Stimulated activated CD4-positive, alpha-beta T cell treated with anti-CD3 and anti-CD28 coated beads, Interleukin-1b, Interleukin-23, amount 100 ng/mL, for 48 hours (primary cell): ENCODE results near the gene SLC35F3.

Experiments
- DNase-seq: peaks from one replicate; pipeline ENCODE4 v3.0.0-alpha.2; 2020

The SLC35F3 gene

DNA sequence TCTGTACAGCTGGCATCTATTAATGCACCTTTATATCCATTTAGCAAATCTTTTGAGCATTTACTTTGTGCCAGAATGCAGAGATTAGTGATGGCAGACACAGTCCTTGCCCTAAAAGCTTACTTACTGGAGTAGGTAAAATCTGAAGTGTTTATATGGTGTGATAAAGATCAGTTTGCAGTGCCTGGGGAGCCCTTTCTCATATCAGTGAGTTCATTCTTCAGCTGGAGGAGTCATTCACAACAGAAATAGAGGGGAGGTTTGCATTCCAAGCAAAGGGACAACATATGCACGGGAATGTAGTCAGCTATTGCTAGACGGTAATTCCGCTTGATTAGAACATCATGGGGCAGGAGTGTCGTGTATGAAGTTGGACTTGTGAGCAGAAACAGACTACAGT, 8.4 kb downstream of the SLC35F3 start:
- no peak for DNase-seq

DNA sequence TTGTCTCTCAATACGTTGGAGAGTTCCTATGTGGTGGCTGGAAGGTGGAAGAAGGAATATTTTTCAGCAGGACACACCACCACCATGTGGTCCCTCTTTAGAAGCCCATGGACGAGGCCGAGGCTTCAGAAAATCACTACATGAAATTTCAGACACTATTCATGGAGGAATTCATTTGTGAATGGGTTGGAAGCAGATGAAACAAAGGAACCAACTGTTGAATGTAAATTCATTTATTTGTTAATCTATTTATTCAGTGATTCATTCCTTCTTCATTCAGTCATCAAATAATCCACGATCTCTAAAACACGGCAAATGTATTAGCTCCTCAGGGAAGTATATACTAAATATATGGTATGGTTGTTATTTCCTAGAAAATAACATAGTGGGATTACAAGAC, 12.2 kb downstream of the SLC35F3 start:
- DNase-seq = no peak

DNA sequence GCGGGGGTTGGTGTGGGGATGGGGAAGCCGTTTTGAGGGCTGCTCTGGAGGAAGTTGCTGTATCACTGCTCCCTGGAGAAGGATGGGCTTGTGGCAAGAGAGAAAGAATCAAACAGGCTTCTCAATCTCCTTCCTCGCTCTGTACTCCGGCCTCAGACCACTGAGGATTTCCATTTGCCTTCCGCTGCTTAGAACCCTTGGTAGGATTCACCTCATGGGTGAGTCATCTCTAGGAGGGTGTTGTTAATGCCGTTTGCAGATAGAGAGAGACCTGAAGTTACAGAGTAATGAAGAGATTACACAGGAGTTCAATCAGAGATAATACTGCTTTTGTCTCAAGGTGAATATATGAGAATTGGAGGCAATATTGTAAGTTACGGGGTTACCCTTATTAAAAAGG, 15.3 kb downstream of the SLC35F3 start:
- DNase-seq = no peak

DNA sequence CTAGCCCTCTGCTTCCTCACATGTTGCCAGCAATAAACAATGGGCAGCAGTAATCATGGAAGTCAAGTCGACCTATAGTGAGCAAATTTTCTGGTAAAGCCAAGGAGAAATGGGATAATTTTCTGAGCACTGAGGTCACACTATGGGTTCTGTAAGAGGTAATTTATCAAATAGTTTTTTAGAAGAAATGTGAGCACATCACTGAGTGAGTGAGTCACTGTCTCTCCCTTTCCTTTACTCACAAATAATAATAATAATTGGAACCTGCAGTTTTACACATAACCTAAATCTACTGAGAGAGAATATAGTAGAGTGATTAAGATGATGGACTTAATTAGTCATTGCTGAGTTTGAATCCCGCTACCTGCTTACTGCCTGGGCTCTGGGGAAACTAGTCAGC, 23.6 kb downstream of the SLC35F3 start:
- no peak for DNase-seq

DNA sequence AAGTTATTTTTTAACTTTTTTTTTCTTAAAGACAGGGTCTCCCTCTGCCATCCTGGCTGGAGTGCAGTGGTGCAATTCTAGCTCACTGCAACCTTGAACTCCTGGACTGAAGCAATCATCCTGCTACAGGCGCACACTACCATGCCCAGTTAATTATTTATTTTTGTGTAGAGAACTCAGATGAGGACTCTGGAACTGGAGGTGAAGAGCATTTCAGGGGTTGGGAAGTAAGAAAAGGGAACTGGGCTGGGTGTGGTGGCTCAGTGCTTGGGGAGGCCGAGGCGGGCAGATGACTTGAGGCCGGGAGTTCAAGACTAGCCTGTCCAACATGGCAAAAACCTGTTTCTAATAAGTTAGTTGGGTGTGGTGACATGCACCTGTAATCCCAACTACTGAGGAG, 28.9 kb downstream of the SLC35F3 start:
- DNase-seq = no peak

DNA sequence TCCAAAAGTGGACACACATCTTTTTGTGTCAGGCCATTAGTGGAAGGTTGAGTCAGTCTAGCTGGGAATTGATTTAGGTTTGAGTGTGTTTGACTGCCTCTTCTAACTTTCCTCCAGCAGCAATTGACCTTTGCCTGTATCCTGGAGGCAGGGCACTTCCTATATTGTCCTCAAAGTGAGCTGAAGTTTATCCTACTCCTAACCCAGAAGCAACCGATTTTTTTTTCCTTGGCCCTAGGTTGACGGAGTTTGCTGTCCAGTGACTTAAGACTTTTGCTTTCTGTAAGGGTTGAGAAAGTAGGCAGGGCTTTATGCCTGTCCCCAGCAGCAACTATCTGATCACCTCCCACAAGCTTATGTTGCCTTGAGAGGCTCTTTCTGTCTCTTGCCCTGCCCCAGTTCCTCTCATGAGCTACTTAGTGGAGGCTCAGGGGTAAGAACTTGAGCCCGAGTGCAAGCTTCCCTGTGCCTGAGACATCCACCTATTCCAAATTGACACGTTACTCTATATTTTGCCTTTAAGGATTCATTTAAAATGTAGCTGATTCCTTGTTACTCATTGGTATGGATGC, 30.9 kb downstream of the SLC35F3 start:
- DNase-seq = no peak

DNA sequence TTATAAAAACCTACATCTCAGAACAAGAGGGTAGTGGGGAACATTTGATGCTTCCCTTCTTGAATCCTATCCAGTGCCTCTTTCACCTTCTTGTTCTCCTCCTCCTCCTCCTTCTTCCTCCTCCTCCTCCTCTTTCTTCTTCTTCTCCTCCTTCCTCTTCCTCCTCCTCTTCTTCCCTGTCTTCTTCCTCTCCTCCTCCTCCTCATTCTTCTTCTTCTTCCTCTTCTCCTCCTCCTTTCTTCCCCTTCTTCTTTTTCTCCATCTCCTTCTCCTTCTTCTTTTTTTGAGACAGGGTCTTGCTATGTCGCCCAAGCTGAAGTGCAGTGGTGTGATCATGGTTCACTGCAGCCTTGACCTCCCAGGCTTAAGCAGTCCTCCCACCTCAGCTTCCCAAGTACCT, 31.9 kb downstream of the SLC35F3 start:
- DNase-seq = no peak

DNA sequence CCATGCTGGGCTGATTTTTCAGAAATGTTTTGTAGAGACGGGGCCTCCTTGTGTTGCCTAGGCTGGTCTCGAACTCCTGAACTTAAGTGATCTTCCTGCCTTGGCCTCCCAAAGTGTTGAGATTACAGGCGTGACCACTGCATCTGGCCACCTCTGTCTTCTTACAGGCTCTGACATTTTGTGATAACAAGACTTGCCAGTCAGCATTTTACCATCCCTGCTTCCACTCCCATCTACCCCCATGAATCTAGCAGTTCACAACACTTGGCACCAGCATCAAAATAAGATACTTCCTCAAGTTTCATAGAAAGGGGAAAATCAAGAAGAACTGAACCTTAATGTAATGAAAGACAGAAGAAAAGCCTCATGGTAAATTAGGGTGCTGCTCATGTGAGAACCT, 32.4 kb downstream of the SLC35F3 start:
- DNase-seq = no peak

DNA sequence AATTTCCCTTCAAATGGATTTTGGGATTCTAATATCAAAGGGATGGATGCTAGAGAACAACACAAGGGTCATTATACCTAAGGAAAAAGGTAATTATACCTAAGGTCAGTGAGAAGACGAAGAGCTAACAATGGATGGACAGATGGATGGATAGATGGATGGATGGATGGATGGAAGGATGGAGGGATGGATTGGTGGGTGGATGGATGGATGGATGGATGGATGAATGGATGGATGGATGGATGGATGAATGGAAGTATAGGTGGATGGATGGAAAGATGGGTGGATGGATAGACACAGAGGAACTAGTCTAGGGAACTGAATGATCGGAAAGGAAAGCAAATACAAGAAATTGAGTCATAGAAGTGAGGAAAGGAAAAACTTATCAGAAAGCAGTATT, 34.0 kb downstream of the SLC35F3 start:
- DNase-seq = no peak

DNA sequence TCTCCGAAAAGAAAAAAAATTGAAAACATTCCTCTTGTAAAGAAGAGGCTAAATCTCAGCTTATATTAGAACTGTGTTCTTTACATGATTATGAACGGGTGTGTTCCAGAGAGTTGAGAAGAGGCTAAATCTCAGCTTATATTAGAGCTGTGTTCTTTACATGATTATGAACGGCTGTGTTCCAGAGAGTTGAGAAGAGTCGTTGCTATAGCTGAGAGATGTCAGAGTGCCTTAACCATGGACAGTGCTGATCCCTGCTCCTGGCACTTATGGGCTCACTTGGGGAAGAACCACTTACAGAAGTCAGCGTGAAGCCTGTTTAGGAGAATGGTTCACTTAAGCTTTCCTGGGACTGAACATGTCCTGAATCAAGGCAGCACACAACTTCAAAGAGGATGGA, 35.0 kb downstream of the SLC35F3 start:
- no peak for DNase-seq

DNA sequence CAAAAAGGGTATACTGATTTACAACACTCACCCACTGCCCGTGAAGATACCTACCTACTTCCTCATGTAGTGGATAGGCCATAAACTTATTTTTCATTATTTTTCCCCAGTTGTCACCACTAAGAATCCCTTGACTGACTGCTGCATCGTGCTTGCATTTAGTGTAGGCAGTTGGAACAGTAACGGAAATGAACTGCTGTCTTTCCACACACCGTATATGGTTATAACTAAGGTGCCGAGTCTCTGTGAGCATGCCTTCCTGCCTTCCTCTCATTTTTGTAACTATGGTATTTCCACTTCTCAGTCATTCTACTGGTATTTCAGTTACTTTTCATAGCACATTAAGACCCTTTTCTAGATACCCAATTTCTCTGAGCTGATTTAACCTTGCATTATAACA, 36.4 kb downstream of the SLC35F3 start:
- no peak for DNase-seq

DNA sequence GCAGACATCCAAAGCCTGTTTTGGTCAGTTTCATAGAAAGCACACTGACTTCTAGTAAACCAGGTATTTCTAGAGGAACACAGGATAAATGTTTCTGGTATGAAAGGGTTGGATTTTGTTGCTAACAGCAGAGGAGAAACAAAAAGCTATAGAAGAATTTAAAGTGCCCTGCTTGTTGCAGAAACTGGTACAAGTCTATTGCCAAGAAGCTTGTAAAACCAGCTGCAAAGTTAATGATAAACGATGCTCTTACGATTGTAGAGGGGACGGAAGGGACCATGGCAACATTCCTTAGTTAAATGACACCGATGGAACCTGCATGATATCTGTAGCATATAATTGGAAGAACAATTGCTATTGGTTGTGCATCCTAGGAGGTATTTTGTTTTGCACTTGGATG, 40.1 kb downstream of the SLC35F3 start:
- DNase-seq = no peak

DNA sequence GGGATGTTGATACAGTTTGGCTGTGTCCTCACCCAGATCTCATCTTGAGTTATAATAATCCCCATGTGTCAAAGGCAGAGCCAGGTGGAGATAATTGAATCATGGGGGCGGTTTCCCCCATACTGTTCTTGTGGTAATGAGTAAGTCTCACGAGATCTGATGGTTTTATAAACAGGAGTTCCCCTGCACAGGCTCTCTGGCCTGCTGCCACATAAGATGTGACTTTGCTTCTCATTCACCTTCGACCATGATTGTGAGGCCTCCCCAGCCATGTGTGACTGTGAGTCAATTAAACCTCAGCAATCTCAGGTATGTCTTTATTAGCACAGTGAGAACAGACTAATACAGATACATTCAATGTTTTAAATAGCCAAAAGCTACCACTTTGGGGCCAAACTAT, 41.1 kb downstream of the SLC35F3 start:
- peak; percentile 10 for DNase-seq

DNA sequence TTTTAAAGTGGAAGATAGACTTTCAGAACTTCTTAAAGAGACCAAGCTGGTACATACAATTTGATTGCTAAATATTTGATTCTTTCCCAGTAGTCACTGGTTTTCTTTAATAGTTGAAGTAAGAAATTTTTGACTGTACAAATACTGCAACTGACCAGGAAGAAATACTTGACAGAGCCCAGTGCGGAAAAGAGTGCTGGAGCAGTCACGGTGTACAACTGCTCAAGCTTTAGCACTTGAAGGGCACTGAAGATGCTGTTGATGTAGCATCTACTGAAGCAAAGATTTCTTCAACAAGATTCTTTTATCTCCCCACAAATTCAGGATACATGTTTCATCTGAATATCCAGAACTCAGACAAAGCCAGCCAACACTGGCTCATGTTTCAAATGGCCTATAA, 41.5 kb downstream of the SLC35F3 start:
- DNase-seq = no peak

DNA sequence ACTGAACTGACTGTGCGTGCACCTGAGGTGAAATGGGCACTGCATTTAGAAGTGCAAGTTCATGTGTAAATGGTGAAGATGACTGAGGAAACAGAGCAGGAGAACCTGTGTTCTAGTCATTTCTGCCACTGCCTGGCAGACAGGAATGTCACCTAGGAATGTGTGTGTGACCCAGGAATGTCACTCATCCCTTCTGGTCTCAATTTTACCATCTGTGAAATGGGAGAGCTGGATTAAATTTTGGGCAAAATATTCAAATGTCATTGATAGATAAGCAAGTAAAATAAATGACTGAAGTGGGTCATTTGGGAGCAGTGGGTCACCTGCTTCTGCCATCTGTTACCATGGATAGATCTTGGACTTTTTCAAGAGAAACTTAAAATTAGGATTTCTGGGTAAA, 42.2 kb downstream of the SLC35F3 start:
- DNase-seq = no peak

DNA sequence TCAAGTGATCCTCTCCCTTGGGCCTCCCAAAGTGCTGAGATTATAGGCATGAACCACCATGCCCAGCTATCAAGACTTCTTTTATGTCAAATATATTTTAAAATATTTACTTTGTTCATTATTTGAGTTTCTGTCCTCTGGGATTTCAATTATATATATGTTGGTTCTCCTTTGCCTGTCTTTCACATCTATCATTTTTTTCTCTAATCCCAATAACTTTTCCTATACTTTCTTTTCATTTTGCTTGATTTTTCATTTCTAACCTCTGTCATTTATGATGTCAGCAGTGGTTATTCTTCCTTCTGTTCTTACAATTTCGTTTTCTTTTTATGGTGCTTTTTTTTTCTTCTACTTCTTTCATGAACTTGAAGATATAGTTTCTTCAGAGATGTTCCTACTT, 47.3 kb downstream of the SLC35F3 start:
- DNase-seq = no peak

DNA sequence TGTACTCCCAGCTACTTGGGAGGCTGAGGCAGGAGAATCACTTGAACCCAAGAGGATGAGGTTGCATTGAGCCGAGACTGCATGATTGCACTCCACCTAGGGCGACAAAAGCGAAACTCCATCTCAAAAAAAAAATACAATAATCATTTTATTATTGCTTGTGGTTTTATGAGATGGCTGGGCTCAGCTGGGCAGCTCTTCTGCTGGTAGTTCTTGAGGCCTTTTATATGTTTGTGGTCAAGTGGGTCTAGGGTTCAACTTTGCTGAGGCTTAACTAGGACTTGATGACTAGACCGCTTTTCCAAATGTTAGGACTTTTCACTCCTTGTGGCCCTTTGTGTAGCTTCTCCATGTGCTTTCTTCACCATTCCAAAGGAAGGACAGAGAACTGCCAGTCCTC, 53.2 kb downstream of the SLC35F3 start:
- no peak for DNase-seq

DNA sequence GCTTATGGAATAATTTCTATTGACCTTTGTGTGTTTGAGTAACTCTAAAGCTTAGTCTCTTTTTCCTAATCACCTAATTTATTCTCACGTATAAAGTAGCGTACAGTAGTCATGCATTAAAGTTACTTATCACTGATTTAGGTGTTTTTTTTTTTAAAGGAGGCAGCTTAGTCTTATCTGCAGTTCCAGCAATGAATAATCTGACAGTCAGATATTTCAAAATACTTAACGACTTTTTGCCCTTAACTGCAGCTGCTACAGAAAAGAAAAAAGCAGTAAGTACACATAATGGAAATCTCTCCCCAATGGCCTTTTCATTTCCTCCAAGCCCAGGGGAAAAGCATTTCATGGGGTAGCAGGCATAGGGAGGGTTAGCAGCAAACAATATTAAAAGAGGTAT, 54.6 kb downstream of the SLC35F3 start:
- DNase-seq = no peak

DNA sequence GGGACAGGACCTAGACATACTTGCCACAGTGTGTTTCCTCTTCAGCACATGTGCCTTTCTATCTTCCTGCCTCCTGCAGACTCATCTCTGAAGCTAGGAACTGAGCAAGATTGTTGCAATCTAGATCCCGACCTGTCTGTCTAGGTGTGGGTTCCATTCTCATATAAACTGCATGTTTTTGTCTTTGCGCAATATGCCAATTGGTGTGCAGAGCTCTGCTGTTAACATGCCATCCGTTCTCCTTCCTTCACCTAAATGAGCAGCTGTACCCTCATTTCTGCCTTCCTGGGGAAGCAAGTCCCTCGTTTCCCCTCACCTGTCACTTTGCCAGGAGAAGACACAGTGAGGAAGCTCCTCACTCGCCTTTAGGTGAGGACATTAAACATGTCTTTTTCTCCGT, 55.5 kb downstream of the SLC35F3 start:
- no peak for DNase-seq

DNA sequence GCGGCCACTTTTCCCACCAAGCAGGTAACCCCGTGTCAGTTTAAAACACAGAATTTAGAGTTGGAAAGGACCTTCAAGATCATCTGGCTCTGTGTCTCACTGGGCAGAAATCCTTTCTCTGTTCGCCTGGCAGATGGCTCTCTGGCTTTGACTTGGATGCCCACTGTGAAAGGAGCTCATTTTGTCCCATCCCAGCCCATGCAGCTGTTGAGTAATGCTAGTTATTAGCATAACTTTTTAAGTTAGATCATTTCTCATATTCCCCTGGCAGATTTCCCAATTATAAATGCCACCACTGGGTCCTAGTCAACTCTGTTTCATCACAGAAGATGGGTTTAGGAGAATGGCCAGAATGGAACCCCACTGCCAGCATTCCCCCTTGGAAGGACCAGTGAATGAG, 55.9 kb downstream of the SLC35F3 start:
- DNase-seq = no peak

DNA sequence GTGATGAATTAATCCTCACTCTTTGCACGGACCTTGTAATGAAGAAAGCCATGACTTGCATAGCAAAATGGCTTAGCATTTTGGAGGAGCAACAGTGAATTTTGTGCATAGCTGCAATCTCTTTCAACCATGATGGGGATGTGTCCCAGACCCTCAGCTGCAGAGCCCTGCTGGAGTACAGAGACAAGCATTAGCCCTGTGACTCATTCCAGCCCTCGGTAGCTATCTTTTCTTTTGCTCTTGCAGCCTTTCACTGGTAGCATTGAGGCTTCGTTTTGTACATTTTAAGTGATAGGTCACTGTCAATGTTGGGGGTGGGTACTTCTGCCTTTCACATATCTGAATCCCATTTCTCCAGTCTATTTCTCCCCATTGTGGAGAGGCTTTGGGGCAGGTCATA, 58.4 kb downstream of the SLC35F3 start:
- no peak for DNase-seq

DNA sequence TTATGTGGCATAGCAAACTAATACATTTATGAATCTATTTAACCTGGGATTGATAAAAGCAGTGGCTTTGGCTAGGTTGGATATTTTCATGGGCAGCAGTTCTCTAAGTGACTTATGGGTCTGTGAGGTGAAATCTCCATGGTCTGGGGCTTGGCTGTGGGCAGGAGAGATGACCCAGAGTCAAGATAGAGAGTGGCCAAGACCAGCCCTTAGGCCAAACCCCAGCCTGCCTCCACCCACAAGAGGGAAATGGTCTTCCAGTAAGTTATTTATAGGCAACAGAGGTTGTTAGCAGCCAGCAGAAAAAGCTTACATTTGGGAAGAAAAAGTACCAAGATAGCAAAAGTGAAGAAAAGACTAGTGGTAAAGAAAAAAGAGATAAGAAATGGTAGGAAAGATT, 61.4 kb downstream of the SLC35F3 start:
- no peak for DNase-seq

DNA sequence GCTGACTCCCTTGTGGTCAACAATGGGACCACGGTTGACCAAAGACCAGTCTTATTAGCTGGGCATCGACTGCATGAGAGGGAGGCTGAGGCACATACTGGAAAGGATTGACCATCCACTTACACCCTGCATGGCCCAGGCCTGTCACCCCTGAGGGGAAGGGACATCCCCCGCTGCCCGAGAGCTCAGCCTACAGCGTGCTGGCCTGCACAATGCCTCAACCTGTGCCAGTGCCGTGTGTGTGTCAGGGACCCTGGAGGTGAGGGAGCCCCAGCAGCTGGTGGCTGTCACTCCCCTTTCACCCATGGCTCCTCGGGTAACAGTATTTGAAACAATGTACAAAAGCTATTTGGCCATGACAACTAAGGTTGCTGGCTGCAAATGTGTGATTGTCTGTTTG, 67.3 kb downstream of the SLC35F3 start:
- DNase-seq = no peak

DNA sequence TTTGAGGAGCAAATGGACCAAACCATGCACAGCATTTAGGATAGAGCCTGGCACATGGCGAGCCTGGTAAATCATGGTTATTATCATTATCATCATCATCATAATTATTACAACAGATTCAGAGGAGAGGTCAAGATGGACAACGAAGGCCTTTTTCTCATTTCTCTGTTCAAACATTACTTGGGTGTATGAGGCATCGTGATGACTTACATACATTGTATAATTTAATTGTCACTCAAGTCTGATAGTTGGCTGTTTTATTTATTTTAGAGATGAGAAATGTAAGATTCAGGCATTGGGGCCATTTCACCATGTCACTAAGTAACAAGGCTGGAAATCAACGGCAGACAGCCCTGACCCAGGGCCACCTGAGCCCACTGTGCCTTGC, 68.1 kb downstream of the SLC35F3 start:
- no peak for DNase-seq

DNA sequence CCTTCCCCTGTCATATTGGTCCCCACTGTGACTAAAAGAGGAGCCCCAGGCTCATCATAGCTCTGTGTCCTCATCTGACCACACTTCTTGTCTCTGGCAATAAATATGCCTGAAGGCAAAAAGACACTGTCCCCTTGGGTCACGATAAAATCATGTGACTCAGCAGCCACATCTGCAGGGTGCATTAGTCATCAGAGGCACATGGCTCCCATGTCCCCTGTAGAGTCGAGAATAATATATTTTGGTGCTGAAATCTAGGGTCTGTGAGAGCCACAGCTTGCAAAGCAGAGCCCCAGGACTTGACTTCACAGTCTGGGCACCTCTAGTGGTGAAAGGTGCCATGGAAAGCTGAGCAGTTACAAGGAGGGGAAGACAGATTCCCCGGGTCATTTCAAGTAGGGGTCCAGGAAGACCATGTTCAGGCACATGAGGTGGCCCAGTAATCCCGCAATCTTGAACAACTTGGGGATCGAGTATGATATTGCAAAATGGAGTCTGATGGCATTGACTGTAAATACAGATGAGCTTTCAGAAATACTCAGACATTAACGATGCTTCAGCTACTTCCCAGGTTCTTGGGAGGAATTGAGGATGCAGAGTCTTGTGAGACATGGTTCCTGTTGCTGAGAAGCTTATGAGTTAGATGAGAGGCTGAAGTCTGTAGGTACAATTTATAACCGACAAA, 68.6 kb downstream of the SLC35F3 start:
- no peak for DNase-seq

DNA sequence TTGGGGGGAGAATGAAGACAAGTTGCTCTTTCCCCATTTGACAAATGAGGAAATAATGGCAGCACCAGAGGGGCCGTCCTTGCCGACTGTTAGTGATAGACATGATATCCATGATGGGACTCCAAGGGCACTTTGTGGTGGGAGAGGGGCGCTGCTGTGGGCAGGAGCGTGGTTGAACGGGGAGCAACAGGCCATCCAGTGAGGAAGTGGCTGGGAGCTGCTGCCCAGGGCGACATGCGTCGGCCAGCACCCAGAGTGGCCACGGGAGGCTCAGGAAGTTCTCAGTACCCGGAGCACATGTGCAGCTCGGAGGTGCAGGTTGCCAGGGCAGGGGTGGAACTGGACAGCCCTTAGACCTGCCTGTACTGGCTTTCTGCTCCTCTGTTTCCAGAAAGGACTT, 71.0 kb downstream of the SLC35F3 start:
- no peak for DNase-seq
